Measurements from ENCODE around the gene BMPR1B.

BMPR1B gene

DNA sequence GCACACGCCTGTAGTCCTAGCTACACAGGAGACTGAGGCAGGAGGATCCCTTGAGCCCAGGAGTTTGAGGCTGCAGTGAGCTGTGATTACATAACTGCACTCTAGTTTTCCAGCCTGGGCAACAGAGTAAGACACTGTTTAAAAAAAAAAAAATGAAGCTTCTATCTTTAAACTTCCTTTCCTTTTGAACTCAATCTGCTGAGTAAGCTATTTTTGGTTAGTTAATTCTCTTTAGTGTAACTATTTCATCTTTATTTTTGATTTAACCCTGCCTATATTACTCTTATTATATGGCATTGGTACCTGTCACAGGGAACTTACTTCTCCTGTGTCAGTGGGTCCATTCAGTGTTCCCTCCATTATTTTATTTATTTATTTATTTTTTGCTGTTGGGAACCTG is 160.8 kb downstream of the BMPR1B start:
- DNase-seq: no peak

DNA sequence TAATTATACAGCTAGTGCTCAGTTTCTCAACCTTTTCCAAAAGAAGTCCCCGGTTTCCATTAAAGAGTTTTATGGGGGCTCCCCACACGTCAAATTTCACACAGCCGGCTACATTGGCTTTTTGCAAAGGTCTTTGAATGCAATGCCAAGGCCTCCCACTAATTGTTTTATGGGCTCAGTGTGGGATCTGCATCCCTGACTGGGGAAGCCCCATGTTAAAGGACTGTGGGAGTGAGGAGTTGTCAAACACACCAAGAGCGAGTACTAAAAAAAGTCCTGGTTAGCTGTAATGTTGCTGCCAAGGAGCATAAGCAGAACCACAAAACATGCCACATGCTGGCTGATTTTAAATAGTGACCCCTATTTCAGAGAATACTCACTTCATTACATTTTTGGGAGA is 162.6 kb downstream of the BMPR1B start:
- DNase-seq: no peak

DNA sequence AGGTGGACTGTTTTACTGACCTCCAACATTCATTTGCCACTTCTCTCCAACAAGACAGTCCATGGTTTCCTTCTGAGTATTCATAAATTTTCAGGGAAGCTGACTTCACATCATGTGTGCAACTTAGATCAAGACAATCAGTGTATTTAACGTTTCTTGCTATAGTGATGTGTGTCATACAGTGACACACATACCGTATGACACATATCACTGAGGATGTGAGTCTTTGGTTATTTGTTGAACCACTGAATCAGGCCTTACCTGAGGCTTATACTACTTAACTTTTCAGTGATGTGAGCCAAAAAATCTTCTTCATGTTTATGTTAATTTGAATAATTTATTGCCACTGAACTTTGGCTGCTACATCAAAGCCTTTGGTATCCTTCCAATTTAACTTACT is 166.8 kb downstream of the BMPR1B start:
- DNase-seq: no peak

DNA sequence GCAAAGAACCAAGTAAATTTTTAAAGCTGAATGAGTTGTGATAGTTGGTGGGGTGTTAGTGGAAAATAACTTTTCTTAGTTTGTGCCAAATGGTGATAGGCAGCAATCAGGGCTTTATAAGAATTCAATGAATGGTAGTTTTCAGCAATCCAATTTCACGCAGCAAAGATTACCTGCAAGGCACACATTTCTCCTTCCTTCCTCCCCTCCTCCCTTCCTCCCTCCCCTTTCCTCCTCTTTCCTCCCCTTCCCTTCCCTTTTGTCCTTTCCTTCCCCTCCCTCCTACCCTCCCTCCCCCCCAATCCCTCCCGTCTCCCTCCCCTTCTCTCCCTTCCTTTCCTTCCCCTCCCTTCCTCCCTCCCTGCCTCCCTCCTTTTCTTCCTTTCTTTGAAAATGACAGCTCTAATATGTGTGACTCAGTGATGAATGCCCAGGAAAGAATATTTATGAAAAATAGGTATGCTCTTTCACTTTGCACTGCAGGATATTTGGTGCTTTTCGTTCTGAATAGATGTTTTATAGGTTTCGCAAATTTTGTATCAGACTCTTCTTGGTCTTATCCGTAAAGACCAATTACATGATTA is 168.1 kb downstream of the BMPR1B start:
- DNase-seq: no peak

DNA sequence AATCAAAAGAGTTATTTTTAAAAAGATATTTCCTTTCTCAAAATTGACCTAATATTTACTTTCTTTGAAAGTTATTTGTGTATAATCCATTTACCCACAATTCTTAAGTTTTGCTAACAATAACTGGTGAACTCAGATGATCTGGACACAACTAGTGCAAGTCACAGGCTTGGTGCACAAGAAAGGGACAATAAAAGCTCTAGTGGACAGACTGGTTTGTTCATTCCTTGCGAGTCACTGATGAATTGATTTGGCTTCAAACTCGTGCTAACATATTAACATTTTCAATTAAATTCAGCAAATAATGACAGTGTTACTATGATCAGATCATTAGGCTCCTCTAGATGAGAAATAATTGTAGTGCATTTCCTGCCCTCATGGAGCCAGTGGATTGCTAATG is 169.2 kb downstream of the BMPR1B start:
- DNase-seq: no peak

DNA sequence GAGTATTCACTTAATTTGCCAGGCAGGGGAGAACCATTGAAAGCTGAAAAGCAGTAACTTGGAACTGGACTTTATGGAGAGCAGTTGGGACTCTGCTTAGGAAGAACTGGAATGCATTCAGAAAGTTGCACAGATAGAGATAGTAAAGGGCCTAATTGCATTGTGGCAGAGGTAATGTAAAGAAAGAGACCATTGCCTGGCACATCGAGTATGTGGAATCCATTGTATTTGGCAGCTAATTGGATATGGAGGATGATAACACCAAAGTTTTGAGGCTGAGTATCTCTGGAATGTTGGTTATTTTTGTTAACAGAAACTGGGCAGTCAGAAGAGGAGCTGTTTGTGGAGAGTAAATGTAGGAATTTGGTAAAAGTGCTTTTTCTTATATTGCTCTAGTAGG is 169.9 kb downstream of the BMPR1B start:
- DNase-seq: no peak

DNA sequence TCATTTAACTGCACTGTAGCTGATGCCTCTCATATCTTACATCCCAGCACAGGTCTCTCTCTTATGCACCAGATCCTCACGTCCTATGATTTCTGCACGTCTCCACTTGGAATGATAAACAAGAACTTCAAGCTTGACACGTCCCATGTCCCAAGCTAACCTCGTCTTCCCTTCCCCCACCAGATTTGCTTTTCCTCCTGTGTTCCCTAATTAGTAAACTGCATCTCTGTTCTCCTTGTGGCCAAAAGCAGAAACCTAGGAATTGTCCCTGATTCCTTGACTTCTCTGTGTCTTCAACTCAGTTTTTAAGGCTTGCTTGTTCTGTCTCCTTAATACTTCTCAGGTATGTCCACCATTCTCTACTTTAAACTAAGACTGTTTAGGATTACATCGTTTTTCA is 171.9 kb downstream of the BMPR1B start:
- DNase-seq: no peak

DNA sequence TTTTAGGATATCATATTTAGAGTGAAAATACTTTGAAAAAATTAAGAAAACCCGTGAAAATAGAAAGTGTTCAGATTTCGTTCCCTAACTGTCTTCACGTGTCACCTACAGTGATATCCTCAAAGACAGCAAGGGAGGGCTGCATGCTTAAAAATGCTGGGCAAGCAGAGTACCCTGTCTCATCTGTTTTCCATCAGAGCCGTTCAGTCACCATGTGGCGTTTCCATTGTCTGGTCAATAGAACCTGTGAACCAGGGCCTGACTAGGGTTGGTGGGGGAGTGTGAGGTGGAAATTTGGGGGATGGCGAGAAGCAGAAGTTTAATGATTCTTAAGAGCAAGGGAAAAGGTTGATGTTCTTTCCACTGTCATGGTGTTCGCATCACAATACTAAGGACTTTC is 173.9 kb downstream of the BMPR1B start:
- no peak for DNase-seq

DNA sequence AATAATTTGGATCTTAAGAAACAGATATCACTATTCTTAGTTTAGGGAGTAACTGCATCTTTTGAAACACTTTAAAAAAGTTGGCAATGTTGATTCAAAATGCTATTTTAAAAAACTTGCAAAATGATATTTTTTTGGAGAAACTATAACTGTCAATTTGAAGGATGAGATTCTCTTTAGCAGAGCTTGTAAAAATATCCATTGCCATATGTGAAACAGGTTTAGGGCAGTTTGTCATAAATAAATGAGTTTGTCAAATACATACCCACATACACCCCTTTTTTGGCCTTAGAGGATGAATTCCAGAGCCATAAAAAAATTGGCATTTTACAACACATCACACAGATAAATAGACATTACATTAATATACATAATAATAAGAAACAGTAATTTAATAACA is 174.6 kb downstream of the BMPR1B start:
- DNase-seq: no peak

DNA sequence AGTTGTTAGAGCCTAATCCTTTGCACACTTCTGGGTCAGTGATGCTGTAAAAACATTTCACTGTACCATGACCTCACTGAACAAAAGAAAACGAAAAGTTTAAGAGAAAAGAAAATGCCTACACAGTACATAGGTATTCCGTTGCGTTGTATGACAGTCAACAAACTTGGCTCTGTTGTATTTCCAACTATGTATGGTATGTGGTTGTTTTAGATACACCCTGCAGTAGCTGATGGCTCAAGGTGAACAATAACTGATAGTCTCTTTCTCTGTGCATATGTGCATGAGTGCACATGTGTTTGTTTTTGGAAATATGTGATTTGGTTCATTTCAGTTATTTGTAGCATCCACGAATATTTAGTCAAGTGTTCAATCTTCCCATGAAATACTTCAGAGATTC is 176.0 kb downstream of the BMPR1B start:
- DNase-seq: no peak

DNA sequence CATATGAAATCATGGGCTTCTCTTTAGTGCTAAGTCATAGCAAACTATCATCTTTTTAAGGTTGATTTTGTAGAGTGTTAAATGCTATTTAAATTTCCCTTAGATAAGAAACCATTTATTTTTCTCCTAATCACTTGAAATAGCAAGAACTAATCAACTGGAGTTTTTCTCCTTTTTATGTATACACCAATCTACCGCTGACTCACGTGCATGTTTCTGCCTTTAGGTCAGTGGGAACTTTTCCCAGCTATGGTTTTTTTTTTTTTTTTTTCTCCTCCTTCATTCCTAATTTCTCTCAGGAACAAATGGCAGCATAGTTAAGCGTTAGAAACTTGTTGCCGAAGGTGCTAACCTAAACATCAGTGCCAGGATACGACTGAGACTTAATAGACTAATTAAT is 176.4 kb downstream of the BMPR1B start:
- DNase-seq: no peak

DNA sequence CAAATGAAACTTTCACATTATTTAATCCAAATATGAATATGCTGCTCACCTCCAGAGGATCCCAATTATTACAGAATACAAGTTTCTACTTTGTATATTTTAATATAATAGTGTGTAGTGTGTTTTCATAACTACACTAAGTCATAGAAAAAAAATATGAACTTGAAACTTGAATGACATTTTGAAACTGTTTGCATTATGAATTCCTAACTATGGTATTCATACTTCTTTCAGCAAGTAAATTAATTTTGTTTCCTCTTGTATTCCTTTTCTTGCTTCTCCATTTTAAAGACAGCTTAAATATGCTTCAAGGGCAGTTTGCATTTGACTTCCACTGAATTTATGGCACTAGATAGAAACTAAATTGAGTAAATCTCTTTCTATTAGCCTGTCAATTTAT is 177.1 kb downstream of the BMPR1B start:
- DNase-seq: no peak

DNA sequence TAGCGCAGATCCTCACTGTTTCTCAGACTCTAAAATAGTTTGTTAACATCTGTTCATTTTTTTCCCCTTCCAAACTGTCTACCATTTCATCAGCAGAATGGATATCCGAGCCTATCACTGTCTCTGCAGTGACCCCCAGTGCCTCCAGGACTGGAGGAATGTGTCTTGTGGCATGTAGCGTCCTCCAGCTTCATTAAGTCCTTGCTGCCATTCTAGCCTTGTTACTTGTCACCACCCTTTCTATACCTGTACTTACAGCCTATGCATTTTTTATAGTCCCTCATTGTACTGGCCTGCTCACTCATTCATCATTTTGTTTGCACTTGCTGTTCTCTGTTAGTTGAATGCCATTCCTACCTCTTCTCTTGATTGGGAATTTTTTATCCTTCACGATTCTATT is 179.1 kb downstream of the BMPR1B start:
- DNase-seq: no peak

DNA sequence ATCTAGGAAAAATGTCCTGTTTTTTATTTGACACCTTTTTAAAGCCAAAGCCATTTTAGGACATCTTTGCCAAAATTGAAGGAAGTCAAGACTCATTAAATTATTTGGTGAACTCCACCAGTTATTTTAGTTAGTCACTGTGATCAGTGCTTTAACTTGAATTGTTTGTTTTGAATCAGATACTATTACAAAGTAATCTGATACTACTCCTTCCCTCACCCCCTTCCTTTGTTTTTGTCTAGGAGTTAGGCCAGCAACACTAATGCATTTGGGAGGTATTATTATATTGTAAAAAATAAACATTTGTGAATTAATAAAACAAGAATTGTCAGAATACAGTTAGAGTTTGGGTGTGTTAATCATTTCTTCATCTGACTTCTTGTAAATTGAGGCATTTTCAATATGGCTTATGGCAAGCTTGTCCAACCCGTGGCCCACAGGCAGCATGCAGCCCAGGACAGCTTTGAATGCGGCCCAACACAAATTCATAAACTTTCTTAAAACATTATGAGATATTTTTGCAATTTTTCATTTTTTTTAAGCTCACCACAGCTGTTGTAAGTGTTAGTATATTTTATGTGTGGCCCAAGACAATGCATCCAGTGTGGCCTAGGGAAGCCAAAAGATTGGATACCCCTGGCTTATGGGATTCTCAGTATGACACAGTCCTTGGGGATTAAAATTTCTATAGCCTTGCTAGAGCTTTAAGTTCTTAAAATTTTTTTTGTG is 182.2 kb downstream of the BMPR1B start:
- no peak for DNase-seq

DNA sequence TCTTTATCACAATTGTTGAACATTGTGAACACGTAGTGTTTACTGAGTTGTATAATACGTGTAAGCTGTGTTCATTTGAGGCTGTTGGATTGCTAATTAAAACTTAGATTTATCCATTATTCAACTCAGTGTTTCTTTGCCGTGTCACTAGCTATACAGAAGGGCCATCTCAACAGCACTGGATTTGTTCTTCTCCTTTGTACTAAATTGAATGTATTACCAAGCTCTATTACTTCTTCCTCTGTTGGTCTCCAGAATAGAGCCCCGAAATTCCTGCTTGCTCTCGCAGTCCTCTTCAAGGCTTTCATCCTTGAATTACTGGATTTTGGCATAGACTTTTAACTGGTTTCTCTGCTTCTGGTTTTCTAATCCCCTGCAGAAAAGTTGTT is 182.8 kb downstream of the BMPR1B start:
- DNase-seq: no peak

DNA sequence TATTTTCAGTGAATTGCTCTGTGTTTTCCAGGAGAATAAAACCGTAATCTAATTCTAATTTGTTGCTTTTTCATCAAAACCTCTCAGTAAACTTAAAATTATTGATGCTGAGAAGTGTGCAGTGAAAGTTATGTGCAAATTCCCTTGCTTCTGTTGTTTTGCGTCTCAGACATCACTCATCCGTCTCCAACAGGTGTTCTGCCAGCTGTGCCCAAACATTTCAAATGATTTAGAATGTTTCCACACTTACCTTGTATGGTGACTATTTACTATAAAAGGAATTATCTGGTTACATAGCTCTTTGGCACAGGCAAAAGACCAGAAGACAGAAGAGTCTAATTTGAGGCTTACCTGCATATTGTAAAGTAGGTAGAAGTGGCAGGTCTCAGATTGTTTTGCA is 184.0 kb downstream of the BMPR1B start:
- no peak for DNase-seq

DNA sequence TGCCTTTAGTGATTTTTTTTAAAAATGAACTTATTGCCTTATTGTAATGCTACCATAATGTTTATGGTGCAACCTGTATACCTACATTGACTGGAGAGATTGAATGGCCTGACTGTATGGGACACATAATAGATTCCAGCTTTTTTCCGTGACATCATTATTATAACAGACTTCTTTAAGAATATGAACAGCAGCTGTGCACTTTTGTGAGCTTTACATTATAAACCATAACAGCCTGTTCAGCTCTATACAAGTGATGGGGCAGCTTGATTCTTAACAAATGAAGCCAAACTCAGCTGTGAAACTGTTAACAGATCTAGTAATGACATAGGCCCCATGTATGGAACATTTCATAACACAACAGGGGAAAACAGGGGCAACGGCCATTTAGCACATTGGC is 187.0 kb downstream of the BMPR1B start:
- DNase-seq: no peak

DNA sequence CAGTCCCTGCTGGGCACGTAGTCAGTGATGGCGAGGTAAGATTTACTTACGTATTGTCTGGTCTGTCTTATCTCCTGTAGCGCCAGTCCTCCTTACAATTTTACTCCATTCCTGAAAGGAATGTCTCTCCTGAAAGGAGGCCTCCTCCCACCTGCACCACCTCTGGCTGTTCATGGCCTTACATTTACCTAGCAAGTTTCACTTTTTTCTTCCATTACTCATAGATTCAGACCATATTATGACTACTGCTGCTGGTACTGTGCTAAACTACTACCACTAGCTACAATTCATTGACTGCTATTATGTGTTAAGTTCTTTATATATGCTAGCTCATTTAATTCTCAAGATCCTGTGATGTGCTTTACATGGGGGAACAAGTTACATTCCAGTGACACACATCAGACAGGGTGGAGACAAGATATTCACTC is 189.9 kb downstream of the BMPR1B start:
- no peak for DNase-seq

DNA sequence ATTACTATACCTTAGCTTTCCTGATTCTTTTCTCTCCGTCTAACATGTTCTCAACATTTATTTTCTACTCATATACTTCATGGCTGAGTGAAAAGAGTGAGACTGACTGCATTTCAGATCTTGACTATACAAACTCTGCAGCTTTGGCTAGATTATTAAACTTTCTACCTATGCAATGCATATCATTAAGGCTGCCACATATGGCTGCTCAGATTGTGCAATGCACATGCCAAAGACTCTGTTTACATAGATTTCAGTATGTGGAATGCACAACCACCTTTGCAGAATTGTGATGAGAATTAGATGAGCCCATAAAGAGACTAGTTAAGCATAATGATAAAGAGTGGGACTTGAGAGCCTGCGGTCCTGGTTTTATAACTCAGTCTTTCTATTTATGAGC is 196.5 kb downstream of the BMPR1B start:
- DNase-seq: no peak

DNA sequence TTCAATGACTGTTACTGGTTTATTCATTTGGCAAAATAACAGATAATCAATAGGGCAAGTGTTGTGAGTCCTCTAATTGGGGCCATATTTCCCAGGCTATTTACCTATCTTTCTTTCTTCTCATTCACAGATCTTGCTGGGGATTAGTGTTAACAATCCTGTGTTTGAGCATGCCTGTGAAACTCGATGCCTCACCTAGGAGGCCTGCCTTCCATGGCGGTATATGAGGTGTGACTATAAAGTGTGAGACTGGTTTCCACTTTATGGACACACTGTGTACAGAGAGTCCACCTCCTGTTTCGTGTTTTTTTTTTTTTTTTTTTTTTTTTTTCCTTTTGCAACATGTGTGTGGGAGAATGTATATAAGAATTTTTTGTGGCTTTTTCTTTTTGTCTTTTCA is 199.3 kb downstream of the BMPR1B start:
- DNase-seq: no peak

DNA sequence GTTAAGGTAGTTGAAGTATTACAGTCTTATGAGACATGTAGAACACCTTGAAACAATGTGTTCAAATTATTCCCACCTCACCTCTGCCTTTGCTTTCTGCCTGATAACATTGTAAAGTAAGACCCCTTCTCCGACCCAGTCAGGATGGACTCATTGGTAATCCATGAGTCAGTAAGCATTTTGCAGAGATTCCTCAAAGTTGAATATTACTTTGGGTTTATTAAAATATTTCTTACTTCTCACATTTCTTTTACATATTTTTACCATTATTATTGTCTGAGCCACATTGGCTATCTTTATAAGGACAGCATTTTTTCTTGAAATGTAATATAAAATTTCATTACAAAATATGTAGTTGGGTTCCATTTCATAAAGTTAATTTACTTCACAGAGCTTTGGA is 201.6 kb downstream of the BMPR1B start:
- DNase-seq: no peak

DNA sequence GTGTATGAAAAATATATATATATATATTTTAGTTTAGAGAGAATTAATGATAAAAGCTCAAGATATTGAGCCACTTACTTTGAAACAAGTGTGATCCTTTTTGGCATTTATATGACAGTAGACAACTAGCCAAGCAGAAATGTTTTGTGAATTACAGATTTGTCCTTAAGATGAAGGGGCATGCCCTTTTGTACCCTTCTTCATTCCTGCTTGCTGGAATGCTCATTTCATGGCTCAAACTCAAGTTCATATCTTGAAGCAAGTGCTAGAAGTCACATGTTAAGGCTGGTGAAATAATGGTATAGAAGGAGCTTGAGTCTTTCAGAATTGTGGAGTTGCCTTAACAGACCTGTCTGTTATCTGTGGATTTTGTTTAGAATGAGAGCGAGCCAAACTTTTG is 203.0 kb downstream of the BMPR1B start:
- DNase-seq: no peak

DNA sequence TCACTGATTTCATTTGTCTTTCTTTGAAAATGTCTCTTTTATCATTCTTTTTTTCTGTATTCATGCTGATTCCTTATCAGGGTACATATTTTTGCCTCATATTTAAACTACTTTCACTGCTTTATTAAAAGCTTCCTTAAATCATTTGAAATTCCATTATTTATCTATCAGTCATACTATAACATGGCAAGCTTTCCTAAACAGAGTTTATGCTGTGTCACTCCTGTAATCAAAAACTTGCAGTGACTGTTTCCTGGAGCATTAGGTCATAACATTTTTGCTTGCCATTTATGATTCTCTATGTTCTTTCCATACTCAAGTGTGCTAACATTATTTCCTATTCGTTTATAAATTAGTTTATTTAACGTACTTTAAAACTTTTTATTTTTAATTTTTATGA is 203.7 kb downstream of the BMPR1B start:
- DNase-seq: no peak

DNA sequence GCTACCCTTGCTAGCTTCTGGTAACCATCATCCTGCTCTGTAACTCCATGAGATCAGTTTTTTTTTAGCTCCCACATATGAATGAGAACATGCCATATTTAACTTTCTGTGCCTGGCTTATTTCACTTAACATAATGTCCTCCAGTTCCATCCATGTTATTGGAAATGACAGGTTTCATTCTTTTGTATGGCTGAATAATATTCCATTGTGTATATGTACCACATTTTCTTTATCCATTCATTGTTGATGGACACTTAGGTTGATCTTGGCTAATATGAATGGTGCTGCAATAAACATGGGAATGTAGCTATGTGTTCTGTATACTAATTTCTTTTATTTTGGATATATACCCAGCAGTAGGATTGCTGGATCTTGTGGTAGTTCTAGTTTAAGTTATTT is 204.7 kb downstream of the BMPR1B start:
- DNase-seq: no peak

DNA sequence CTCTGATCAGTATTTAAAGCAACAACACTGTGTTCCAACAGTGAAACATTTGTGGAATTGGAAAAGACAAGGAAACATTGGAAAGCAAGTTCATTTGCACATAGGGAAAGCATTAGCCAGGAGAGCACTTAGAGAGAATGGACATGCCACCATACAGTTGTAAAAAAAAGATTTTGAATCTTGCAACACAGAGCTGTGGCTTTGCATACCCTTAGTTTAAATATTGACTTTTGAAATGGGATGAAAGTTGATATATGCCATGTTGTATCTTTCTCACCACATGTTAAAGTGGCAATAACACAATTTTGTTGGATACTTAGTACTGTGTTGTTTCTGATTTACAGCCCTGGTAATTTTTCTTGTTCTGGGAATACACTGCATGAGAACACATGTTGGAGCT is 208.1 kb downstream of the BMPR1B start:
- DNase-seq: no peak
